ENCODE results near the gene AMER3.

AMER3 gene

GRCh38 chr2:130735200-130735599, 20.1 kb upstream of the AMER3 start:
- TF ChIP-seq, protein P1, sequence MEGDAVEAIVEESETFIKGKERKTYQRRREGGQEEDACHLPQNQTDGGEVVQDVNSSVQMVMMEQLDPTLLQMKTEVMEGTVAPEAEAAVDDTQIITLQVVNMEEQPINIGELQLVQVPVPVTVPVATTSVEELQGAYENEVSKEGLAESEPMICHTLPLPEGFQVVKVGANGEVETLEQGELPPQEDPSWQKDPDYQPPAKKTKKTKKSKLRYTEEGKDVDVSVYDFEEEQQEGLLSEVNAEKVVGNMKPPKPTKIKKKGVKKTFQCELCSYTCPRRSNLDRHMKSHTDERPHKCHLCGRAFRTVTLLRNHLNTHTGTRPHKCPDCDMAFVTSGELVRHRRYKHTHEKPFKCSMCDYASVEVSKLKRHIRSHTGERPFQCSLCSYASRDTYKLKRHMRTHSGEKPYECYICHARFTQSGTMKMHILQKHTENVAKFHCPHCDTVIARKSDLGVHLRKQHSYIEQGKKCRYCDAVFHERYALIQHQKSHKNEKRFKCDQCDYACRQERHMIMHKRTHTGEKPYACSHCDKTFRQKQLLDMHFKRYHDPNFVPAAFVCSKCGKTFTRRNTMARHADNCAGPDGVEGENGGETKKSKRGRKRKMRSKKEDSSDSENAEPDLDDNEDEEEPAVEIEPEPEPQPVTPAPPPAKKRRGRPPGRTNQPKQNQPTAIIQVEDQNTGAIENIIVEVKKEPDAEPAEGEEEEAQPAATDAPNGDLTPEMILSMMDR (IDR thresholded peaks at IDR 0.05; ENCODE audit: borderline replicate concordance, extremely low read depth, low read length, poor library complexity, severe bottlenecking) = no peak
- TF ChIP-seq EZH2 (IDR thresholded peaks at IDR 0.05; ENCODE audit: borderline replicate concordance, low read depth, low read length, severe bottlenecking) = no peak
- no peaks in the 10 kb centered on the region for H3K36me3 ChIP-seq (ENCODE audit: insufficient read depth, low read length)
- H3K27ac ChIP-seq (ENCODE audit: low read length) = no peak overlapping the region
- no peak for ATAC-seq (ENCODE audit: insufficient read depth, low read depth)
- H3K9me3 ChIP-seq (ENCODE audit: insufficient read depth, low read length, severe bottlenecking) = no peaks in the 10 kb centered on the region
- H3K9ac ChIP-seq (ENCODE audit: low read depth, low read length) = no peak overlapping the region
- H2AFZ ChIP-seq (ENCODE audit: low read depth, low read length) = no peak overlapping the region
- H4K20me1 ChIP-seq (ENCODE audit: insufficient read depth, low read length) = no peaks in the 10 kb centered on the region
- no peak overlapping the region for H3K4me2 ChIP-seq (ENCODE audit: insufficient read depth, low read length)
- DNase-seq = no peak
- H3K4me3 ChIP-seq (ENCODE audit: low read depth in 1 of 2, low read length in 2 of 2) = no peak overlapping the region
- no peaks in the 10 kb centered on the region for H3K27me3 ChIP-seq (ENCODE audit: insufficient read depth, low read length, poor library complexity)
- H3K79me2 ChIP-seq (ENCODE audit: insufficient read depth, low read length) = no peaks in the 10 kb centered on the region
- no peaks in the 10 kb centered on the region for H3K4me1 ChIP-seq (ENCODE audit: insufficient read depth, low read length)

DNA sequence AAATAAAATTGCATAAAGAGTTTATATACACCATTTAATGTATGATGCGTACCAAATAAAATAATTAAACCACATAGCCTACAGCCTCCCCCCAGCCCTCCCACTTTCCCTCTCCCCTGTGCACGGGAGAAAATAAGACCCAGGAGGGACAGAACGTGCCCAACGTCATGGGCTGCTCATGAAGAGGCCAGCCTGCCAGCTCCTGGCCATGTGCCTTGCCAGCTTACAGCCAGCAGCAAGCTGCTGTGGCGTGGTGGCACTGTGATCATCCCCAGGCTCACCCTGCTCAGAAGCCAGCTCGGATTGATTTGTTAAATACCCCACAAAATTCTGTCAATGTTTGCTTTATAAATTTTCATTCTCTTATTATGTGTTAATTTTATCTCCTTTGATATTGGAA, 18.9 kb upstream of the AMER3 start:
- no peak overlapping the region for H2AFZ ChIP-seq (ENCODE audit: low read depth, low read length)
- H3K79me2 ChIP-seq (ENCODE audit: insufficient read depth, low read length) = no peaks in the 10 kb centered on the region
- H3K36me3 ChIP-seq (ENCODE audit: insufficient read depth, low read length) = no peaks in the 10 kb centered on the region
- H3K9me3 ChIP-seq (ENCODE audit: insufficient read depth, low read length, severe bottlenecking) = no peaks in the 10 kb centered on the region
- DNase-seq (no peak), ATAC-seq (ENCODE audit: insufficient read depth, low read depth) (no peak)
- H4K20me1 ChIP-seq (ENCODE audit: insufficient read depth, low read length) = no peaks in the 10 kb centered on the region
- no peak overlapping the region for H3K9ac ChIP-seq (ENCODE audit: low read depth, low read length)
- no peak overlapping the region for H3K4me2 ChIP-seq (ENCODE audit: insufficient read depth, low read length)
- H3K27ac ChIP-seq (ENCODE audit: low read length) = no peak overlapping the region
- TF ChIP-seq, protein P1 (IDR thresholded peaks at IDR 0.05; ENCODE audit: borderline replicate concordance, extremely low read depth, low read length, poor library complexity, severe bottlenecking) = no peak
- no peak for TF ChIP-seq EZH2 (IDR thresholded peaks at IDR 0.05; ENCODE audit: borderline replicate concordance, low read depth, low read length, severe bottlenecking)
- H3K4me1 ChIP-seq (ENCODE audit: insufficient read depth, low read length) = no peaks in the 10 kb centered on the region
- no peaks in the 10 kb centered on the region for H3K27me3 ChIP-seq (ENCODE audit: insufficient read depth, low read length, poor library complexity)
- no peak overlapping the region for H3K4me3 ChIP-seq (ENCODE audit: low read depth in 1 of 2, low read length in 2 of 2)

DNA sequence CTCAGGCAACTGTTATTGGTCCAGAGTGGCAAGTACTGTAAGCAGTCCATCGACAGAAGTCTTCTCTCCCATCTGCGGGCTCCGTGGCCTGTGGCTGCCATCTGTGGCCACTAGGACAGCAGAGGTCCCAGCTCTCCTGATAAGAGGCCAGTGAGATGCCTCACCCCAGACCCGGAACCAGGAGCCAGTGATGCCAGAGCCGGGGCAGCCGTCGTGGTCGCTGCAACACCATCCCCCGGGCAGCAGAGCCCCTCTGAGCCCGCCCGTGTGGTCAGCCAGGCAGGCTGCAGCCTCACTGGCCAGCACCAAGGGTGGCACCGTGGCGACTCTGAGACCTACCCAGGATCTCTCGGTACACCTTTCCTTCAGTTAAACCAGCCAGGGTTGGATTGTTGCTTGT, 17.7 kb upstream of the AMER3 start:
- Histone ChIP-seq H3K4me3 (ENCODE audit: low read depth in 1 of 2, low read length in 2 of 2) (no peak overlapping the region), H3K9ac (ENCODE audit: low read depth, low read length) (no peak overlapping the region), H3K4me1 (ENCODE audit: insufficient read depth, low read length) (no peaks in the 10 kb centered on the region), H3K9me3 (ENCODE audit: insufficient read depth, low read length, severe bottlenecking) (no peaks in the 10 kb centered on the region), H3K27me3 (ENCODE audit: insufficient read depth, low read length, poor library complexity) (no peaks in the 10 kb centered on the region), H3K79me2 (ENCODE audit: insufficient read depth, low read length) (no peaks in the 10 kb centered on the region), H3K36me3 (ENCODE audit: insufficient read depth, low read length) (no peaks in the 10 kb centered on the region), H4K20me1 (ENCODE audit: insufficient read depth, low read length) (no peaks in the 10 kb centered on the region), H2AFZ (ENCODE audit: low read depth, low read length) (no peak overlapping the region), H3K27ac (ENCODE audit: low read length) (no peak overlapping the region), H3K4me2 (ENCODE audit: insufficient read depth, low read length) (no peak overlapping the region)
- DNase-seq (no peak), ATAC-seq (ENCODE audit: insufficient read depth, low read depth) (no peak)
- TF ChIP-seq EZH2 (IDR thresholded peaks at IDR 0.05; ENCODE audit: borderline replicate concordance, low read depth, low read length, severe bottlenecking) = no peak
- TF ChIP-seq, protein P1 (IDR thresholded peaks at IDR 0.05; ENCODE audit: borderline replicate concordance, extremely low read depth, low read length, poor library complexity, severe bottlenecking) = no peak

GRCh38 chr2:130740671-130741070, 14.7 kb upstream of the AMER3 start:
- H3K4me3 ChIP-seq (ENCODE audit: low read depth in 1 of 2, low read length in 2 of 2) = no peak overlapping the region
- DNase-seq = no peak

More at GRCh38 chr2:130740671-130741070, 14.7 kb upstream of the AMER3 start:
- Histone ChIP-seq H3K79me2 (ENCODE audit: insufficient read depth, low read length) (no peaks in the 10 kb centered on the region), H3K4me1 (ENCODE audit: insufficient read depth, low read length) (no peaks in the 10 kb centered on the region), H3K9me3 (ENCODE audit: insufficient read depth, low read length, severe bottlenecking) (no peaks in the 10 kb centered on the region), H3K4me2 (ENCODE audit: insufficient read depth, low read length) (no peak overlapping the region), H3K27ac (ENCODE audit: low read length) (no peak overlapping the region), H4K20me1 (ENCODE audit: insufficient read depth, low read length) (no peaks in the 10 kb centered on the region), H3K36me3 (ENCODE audit: insufficient read depth, low read length) (no peaks in the 10 kb centered on the region), H3K9ac (ENCODE audit: low read depth, low read length) (no peak overlapping the region), H2AFZ (ENCODE audit: low read depth, low read length) (no peak overlapping the region), H3K27me3 (ENCODE audit: insufficient read depth, low read length, poor library complexity) (no peaks in the 10 kb centered on the region)
- TF ChIP-seq EZH2 (IDR thresholded peaks at IDR 0.05; ENCODE audit: borderline replicate concordance, low read depth, low read length, severe bottlenecking) = no peak
- TF ChIP-seq, protein P1 (IDR thresholded peaks at IDR 0.05; ENCODE audit: borderline replicate concordance, extremely low read depth, low read length, poor library complexity, severe bottlenecking) = no peak
- no peak for ATAC-seq (ENCODE audit: insufficient read depth, low read depth)

Data from DND-41 (cell line).